Daoy (cell line): ENCODE results near the gene PSORS1C2. TPM values are rescaled to one million over a fixed set of nuclear protein-coding genes. Genes with fewer than 3 reads are reported as not detected.
A peak's percentile ranks its signal among the peaks of the same experiment; 100 is the strongest.

ENCODE experiments used
- DNase-seq: peaks from one replicate; pipeline ENCODE4 v3.0.0-alpha.2; 2015; ENCODE audit warnings: low read depth
- total RNA-seq: library from RNA; depleted of rRNA; stranded (reverse); fragments of >200 nt; shearing (Covaris generic); gene quantifications from 2 replicates; pipeline ENCODE4 v1.2.3, GENCODE V29; 2014; rRNA removed

The PSORS1C2 gene
- total RNA-seq, 1 experiment from 2014 or later = not detected

DNA sequence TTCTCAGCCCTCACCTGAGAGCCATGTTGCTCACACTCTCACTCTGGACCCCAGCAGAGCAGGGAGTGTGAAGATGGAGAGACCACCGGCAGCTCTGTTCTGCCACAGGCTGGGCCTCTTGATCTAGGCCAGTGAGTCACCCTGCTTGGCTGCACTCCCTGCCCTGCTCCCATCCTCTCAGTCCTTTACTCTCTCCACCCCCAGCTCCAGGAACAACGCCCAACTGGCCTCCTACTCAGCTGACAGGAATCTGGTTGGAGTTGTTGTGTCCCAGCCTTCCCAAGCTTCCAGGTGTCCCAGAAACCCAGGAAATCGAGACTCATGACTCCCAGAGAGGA, 24.4 kb downstream of the PSORS1C2 start, which contains the start of gene PSORS1C1:
Gene PSORS1C1, plus strand, starts transcription at position 260 of the 338 bp plus-strand sequence. CDS start 14,833 bp downstream, outside the sequence.
- DNase-seq = peak; percentile 98

DNA sequence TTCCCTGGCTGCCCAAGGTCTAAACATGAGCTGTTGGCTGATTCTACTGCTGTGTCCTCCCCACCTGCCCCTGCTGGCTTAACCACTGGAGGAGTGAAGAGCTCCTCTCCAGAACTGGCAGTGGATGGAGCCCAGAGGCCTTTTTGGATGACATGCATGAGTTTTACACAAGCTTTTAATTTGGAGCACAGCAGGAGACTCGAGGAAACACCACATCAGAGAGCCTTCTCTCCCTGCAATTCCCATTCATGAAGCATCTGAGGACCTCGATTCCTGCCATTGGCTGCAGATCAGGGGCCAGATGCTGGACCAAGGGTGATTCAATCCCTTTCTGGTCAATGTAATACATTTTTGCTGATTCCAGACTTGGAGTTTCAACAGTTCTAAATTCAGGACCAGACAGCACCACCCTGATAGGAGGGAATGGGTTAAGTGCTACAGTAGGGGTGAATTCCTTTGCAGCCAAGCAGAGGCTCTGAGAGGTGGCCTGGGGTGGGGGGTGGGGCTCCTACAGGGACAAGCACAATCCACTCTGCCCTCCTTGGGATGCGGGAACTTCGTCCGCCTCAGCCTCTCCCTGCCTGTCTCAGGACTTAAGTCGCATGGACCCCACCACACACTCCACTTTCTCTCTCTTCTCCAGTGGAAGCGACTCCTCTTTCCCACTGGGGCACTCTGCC, 24.9 kb downstream of the PSORS1C2 start:
- peak; percentile 43 for DNase-seq

DNA sequence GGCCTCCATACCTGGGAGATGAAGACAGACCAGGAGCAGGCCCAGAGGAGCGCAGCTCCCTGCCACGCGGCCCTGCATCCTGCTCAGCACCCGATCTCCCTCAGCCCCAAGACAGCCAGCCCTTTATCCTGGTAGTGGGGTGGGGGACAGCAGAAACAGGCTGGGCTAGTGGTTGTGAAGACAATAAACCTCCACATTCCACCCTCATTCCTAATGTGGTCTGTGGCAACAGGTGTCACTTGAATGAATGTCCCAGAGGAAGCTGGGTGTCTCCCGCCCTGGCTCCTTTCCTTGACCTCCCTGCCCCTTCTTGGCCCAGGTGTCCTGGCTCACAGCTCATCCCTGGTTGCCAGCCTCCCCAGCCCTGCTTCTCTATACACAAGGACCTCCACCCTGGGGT, 26.4 kb downstream of the PSORS1C2 start, which contains the start of gene C6orf15:
Gene C6orf15, minus strand, starts transcription at position 98 of the 400 bp plus-strand sequence. Its CDS starts 20 bp downstream, at position 78.
- no peak for DNase-seq

DNA sequence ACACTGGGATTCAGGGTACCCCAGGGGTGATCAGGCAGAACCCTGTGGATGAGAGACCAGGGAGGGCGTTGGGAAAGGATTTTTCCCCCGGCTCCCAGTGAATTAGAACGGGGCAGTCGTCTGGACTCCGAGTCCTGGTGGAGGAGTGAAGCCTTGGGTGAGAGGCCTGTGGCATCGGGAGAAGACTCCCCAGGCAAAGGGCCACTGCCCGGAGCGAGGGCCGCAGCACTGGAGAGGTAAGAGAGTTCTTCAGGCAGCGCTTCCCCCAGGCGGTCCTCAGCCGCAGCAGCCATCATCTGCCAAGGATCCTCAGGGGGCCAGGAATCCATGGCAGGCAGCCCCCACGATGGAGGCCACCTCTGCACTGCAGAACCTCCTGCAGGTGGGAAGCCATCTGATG, 27.2 kb downstream of the PSORS1C2 start:
- no peak for DNase-seq

DNA sequence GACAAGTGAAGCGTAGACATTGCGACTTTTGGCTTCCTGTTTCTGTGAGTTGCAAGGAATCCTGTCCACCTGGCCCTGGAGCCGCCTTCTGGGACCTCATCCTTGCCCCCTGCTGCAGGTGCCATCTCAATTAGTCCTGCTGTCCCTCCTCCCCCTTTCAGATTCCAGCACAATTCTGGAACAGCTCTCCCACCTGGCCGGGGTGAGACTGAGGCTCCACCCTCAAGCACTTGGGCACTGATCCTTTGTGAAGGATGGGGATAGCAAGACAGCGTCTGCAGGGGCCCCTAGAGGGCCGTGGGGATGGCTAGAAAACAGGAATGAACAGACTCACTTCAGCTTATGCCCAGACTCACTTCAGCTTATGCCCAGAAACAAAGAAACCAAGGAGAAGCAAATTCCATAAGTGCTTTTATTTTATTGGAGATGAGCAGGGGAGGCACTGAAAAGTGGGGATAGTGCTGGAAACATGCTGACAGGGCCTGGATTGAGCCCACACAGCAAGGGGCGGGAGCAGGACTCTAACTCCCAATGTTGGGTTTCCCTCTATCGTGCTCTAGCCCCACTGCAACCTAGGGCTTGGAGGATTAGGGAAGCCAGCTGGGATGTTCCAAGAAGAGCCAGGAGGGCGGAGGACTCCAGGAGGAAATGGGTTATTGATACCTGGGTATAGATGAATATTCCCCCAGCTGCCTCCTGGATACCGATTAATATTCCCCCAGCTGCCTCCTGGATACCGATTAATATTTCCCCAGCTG, 27.9 kb downstream of the PSORS1C2 start:
- DNase-seq = no peak

DNA sequence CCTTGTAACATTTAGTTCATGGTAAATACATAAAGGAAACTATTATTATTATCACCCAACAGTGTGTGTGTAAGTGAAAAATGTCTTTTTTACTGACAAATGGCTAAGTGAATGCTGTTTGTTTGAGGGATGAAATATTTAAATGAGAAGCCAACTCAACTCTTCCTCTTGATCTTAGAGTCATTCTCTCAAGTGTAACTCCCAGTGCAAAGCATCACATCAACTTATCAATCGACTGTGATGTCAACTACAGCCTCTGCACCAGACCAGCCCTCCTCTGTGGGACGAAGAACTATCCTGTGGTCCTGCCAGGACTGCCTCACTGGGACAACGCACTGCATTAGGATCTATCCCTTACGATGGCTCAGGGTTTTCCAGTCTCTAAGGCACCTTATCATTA, 31.8 kb downstream of the PSORS1C2 start:
- DNase-seq = no peak

DNA sequence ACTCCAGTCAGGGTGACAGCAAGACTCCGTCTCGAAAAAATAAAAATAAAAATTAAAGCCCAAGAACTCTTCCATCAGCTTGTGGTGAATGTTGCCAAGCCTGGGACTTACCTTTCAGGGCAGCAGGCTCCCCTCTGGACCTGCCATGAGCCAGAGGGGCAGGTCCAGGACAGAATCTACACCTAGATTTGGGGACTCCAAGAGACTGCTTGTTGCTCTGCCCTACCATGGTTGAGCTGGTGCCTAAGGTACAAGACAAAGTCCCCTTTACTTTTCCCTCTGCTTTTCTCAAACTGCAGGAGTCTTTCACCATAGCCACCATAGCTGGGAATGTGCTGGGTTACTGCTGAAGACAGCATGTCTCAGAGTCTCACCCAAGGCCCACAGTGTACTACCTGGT, 35.7 kb downstream of the PSORS1C2 start:
- no peak for DNase-seq

DNA sequence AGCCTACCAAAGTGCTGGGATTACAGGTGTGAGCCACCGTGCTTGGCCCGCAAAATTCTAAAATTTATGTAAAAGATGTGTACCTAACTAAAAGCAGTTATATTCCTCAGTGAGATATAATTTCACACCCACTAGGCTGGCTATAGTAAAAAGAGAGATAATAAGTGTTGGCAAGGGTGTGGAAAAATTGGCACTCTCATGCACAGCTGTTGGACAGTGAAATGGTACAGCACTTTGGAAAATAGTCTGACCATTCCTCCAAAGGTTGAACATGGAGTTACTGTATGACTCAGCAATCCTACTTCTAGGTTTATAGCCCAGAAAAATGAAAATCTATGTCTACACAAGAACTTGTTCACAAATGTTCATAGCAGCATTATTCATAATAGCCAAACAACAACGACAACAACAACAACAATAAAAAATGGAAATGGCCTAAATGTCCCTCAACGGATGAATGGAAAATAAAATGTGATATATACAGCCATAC, 40.4 kb downstream of the PSORS1C2 start:
- DNase-seq = no peak

DNA sequence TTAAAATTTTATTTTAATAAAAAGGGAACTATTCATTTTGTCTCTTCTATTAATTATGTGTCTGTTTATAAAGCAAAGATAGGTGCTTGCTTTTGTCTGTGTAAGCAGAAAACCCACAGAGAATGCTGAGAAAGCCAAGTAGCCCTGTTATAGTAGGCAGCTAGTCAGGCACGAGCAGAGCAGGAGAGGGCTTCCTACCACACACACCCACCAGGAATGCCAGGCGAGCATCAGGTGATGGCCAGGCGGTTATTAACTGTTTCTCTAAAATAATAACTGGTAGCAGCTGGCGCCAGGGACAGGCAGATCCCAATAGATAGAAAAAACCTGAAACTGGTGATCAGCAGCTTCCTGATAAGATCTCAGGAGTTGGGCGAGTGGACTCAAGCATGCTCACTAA, 42.2 kb downstream of the PSORS1C2 start:
- no peak for DNase-seq

DNA sequence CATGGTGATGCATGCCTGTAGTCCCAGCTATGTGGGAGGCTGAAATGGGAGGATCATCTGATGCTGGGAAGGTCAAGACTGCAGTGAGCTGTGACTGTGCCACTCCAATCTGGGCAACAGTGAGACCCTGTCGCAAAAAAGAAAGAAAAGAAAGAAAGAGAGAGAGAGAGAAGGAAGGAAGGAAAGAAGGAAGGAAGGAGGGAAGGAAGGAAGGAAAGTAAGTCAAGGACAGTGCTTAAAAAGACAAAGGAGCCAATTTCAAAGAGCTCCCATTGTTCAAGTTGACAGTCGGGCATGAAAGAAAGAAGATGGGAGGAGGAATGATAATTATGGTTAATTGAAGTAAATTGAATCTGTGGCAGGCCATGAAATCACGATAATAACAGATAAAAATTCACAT, 42.7 kb downstream of the PSORS1C2 start:
- DNase-seq = no peak

DNA sequence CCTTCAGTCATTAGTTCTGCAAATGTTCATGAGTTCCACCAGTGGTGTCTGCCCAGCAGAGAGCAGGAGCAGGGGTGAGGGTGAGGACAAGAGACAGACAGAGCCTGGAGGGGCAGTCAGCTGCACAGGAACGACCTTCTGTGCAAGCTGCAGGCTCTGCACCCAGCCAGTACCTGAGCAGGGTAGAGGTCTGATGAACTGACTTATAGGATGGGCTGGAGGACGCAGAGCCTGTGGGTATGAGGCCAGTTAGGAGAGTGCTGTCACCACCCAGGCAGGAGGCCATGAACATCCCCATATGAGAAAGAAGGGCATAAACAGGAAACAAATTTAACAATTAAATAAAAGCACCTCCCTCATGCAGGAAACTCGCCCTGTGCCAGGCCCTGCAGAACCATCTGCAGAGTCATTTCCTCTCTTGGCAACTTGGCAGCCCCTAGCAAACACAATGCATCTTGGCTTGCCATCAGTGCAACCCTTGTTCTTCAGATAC, 44.4 kb downstream of the PSORS1C2 start:
- DNase-seq = peak; percentile 35

DNA sequence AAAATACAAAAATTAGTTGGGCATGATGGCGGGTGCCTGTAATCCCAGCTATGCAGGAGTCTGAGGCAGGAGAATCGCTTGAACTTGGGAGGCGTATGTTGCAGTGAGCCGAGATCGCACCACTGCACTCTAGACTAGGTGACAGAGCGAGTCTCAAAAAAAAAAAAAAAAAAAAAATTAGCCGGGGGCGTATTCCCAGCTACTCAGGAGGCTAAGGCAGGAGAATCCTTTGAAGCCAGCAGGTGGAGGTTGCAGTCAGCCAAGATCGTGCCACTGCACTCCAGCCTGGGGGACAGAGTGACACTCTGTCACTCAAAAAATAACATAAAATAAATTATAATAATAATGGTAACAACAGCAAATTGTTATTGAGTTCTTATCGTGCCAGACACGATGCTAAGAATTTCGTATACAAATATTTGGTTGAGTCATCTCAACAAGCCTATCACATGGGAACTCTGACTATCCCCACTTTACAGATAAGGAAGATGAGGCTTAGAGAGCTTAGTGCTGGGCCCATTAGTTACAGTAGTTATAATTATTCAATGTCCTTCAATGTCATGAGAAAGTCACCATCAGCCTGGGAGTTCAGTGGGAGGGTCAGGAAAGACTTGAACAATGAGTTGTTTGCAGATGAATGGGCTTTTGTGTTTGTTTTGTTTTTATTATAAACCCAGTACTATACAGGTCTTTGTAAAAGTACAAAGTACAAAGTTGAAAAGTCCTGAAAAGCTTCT, 45.9 kb downstream of the PSORS1C2 start:
- no peak for DNase-seq

DNA sequence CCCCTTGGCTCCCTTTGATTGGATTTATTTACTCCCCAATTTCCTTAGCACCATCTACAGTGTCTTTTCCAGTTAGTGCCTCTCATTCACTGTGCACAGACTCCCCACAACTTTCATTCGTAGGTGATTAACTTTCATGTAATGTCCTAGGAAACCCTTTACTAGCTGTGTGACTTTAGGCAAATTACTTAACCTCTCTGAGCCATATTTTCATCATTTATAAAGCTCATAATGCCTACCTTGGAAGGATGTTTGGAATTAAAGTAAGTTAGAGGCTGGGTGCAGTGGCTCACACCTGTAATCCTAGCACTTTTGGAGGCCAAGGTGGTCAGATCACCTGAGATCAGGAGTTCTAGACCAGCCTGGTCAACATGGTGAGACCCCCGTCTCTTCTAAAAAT, 46.6 kb downstream of the PSORS1C2 start:
- DNase-seq = no peak

DNA sequence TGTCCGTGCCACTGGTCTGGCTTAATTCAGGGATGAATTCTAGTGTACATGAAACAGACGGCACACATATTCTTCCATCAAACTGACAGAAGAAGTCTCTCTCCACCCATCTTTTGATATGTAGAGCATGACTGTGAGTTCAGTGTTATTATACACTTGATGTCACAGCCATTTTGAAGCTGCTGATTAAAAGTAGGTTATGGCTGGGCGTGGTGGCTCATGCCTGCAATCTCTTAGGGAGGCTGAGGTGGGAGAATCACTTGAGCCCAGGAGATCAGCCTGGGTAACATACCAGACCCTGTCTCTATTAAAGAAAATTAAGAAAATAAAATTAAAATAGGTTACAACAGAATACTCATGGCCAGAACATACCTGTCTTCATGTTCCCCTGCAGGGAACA, 47.2 kb downstream of the PSORS1C2 start:
- DNase-seq = no peak

DNA sequence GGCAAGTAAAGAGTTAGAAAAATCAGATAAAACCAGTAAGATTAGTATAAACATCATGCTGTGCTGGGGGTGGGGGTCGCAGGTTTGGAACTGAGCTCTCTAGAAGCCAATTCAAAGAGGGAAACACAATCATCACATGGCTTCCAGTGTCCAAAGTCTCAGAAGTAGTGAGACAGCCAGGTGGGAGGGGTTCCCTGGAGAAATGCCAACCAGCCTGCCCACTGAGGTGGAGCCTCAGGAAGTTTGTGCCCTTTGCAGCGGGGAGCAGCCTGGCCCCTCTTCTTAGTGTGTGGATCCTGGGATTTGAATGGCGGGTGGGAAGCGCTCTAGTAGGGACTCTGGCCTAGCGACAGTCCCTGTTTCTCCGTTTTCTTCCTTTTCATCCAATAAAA, 47.9 kb downstream of the PSORS1C2 start:
- DNase-seq = no peak

DNA sequence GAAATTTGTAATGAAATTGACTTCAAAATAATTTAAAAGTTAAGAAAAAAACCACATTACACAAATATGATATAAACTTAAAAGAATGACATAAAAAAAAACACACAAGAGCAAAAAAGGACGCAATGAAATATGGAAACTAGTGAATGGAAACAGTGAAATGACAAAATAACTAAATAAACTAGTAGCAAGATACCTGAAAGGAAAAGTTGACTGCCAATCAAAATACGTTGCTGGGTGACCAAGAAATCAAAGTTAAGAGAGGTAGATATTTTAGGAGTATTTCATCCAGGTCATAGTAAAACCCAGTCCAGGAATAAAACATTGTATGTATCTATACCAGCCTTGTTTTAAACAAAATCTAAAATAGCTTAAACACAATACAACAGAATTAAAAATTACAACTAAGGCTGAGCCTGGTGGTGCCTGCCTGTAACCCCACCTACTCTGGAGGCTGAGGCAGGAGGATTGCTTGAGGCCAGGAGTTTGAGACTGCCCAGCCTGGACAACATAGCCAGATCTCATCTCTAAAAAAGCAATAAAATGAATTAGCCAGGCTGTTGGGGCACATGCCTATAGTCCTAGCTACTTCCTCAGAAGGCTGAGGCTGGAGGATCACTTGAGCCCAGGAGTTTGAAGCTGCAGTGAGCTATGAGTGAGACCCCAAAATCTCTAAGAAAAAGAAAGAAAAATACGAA, 48.4 kb downstream of the PSORS1C2 start:
- DNase-seq = no peak

Other genes starting within 250 kb of the PSORS1C2 start
- gene GTF2H4, start 230.9 kb downstream of the PSORS1C2 start, total RNA-seq = 12.6 and 13.7 TPM in 2 replicates
- 18.8 and 23.5 TPM in 2 replicates for gene VARS2, start 224.8 kb downstream of the PSORS1C2 start, total RNA-seq
- not detected in 2 replicates for gene SFTA2, start 206.9 kb downstream of the PSORS1C2 start, total RNA-seq
- gene MUCL3, start 198.1 kb downstream of the PSORS1C2 start, total RNA-seq = not detected in 2 replicates
- gene MUC21, start 155.3 kb downstream of the PSORS1C2 start, total RNA-seq = not detected in 2 replicates
- gene MUC22, start 128.6 kb downstream of the PSORS1C2 start, total RNA-seq = not detected in 2 replicates
- gene C6orf15, start 26.5 kb downstream of the PSORS1C2 start, total RNA-seq = not detected in 2 replicates
- 0.23 and 1.5 TPM in 2 replicates for gene PSORS1C1, start 24.3 kb downstream of the PSORS1C2 start, total RNA-seq
- gene CDSN, start 18.6 kb downstream of the PSORS1C2 start, total RNA-seq = not detected in 2 replicates
- gene CCHCR1, start 18.7 kb upstream of the PSORS1C2 start, total RNA-seq = 41.5 and 42.0 TPM in 2 replicates
- 47.5 and 48.2 TPM in 2 replicates for gene TCF19, start 19.5 kb upstream of the PSORS1C2 start, total RNA-seq
- 5.6 and 12.2 TPM in 2 replicates for gene POU5F1, start 31.6 kb upstream of the PSORS1C2 start, total RNA-seq
- gene HLA-C, start 133.0 kb upstream of the PSORS1C2 start, total RNA-seq = 431 and 475 TPM in 2 replicates
- 415 and 797 TPM in 2 replicates for gene HLA-B, start 218.1 kb upstream of the PSORS1C2 start, total RNA-seq